Endodermal cell (in vitro differentiated cells): ENCODE measurements around the gene CHD6. TPM values are rescaled to one million over a fixed set of nuclear protein-coding genes. Genes with fewer than 3 reads are reported as not detected.

Experiments used
- DNase-seq: peaks from one replicate; pipeline ENCODE4 v3.0.0-alpha.2; 2017
- H3K27ac ChIP-seq: 2 replicates; pipeline ENCODE4 v1.5.1; 2013; ENCODE audit warnings: mild to moderate bottlenecking, low read depth, low read length, moderate library complexity
- H3K27me3 ChIP-seq: 2 replicates; pipeline ENCODE4 v1.6.1; 2013; ENCODE audit warnings: mild to moderate bottlenecking, low read length, moderate library complexity; ENCODE audit not compliant: insufficient read depth, control insufficient read depth, poor library complexity, severe bottlenecking
- H3K36me3 ChIP-seq: 2 replicates; pipeline ENCODE4 v1.7.0; 2013; ENCODE audit warnings: mild to moderate bottlenecking, low read length, moderate library complexity; ENCODE audit not compliant: control insufficient read depth, insufficient read depth
- H3K4me1 ChIP-seq: one replicate; pipeline ENCODE4 v1.7.0; 2013; ENCODE audit warnings: low read length; ENCODE audit not compliant: control insufficient read depth, insufficient read depth
- H3K4me3 ChIP-seq: 2 replicates; pipeline ENCODE4 v1.5.1; 2013; ENCODE audit warnings: mild to moderate bottlenecking, low read length, moderate library complexity
- H3K9ac ChIP-seq: 2 replicates; pipeline ENCODE4 v1.6.1; 2013; ENCODE audit warnings: mild to moderate bottlenecking, low read length, moderate library complexity; ENCODE audit not compliant: poor library complexity, severe bottlenecking; ENCODE audit errors: extremely low read depth
- H3K9me3 ChIP-seq: 2 replicates; pipeline ENCODE4 v1.6.1; 2013; ENCODE audit warnings: mild to moderate bottlenecking, low read length, moderate library complexity; ENCODE audit not compliant: control insufficient read depth
- H3K27ac Mint-ChIP-seq: 2 replicates; pipeline ENCODE4 v1.8.0; 2020; ENCODE audit warnings: mixed read lengths
- H3K27me3 Mint-ChIP-seq: 2 replicates; pipeline ENCODE4 v1.8.0; 2021; ENCODE audit warnings: mild to moderate bottlenecking, mixed read lengths; ENCODE audit not compliant: insufficient read depth
- H3K36me3 Mint-ChIP-seq: 2 replicates; pipeline ENCODE4 v1.8.0; 2020; ENCODE audit warnings: low read depth, mixed read lengths
- H3K4me1 Mint-ChIP-seq: 2 replicates; pipeline ENCODE4 v1.8.0; 2020; ENCODE audit warnings: mixed read lengths
- H3K4me3 Mint-ChIP-seq: 2 replicates; pipeline ENCODE4 v1.8.0; 2020; ENCODE audit warnings: mild to moderate bottlenecking, moderate library complexity, mixed read lengths
- H3K9me3 Mint-ChIP-seq: 2 replicates; pipeline ENCODE4 v1.8.0; 2020; ENCODE audit warnings: mild to moderate bottlenecking, mixed read lengths
- WGBS, 2 experiments: methylation state at CpG; one replicate each; pipeline versions ENCODE4 v1.1.5 to v1.1.7; 2013; ENCODE audit warnings: missing lambda C conversion rate in 2 of 2, mixed read lengths in 1 of 2; ENCODE audit not compliant: insufficient coverage in 1 of 2, insufficient read length in 1 of 2; 5-methylcytosine and 5-hydroxymethylcytosine counted together
- total RNA-seq, 2 donors: library from RNA; stranded (reverse); fragmentation: NEBNext Ultra II Directional in 1 of 2; extraction: Animal tissue kit (Norgen Biotek cat#: 25700) in 1 of 2; gene quantifications; 2 replicates in 1 of 2; 3 replicates in 1 of 2; pipeline ENCODE4 v1.2.1, GENCODE V29; 2021
- TF ChIP-seq, protein P1 (sequence below): fragments of 200-600 bp; sonication (generic); conservative IDR thresholded peaks from 2 replicates; pipeline ENCODE4 v1.5.0; 2021; ENCODE audit warnings: antibody characterized with exemption, mild to moderate bottlenecking

CHD6 gene
- total RNA-seq, 2 donors from 2014 or later = 82.5 to 107 TPM

DNA sequence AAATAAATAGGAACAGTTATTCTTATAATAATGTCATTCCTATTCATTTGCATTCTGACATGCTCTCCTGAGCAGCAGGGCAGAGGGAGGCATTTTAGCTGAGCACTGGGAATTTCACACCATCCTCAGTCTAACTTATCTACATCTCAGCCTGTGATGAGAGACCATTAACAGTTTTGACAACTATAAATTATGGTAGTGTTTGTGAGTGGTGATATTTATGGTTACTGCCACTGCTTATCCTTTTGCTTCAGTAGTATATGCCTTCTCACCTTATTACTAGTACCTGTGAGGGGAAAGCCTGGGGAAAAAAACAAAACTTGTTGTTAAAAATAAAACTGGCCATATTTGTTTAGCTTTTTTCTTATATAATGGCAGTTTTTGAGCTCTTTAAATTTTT is 17.0 kb upstream of the CHD6 start:
- H3K27me3 Mint-ChIP-seq = peaks cover 2% of the 10 kb centered on the region
- TF ChIP-seq, protein P1, sequence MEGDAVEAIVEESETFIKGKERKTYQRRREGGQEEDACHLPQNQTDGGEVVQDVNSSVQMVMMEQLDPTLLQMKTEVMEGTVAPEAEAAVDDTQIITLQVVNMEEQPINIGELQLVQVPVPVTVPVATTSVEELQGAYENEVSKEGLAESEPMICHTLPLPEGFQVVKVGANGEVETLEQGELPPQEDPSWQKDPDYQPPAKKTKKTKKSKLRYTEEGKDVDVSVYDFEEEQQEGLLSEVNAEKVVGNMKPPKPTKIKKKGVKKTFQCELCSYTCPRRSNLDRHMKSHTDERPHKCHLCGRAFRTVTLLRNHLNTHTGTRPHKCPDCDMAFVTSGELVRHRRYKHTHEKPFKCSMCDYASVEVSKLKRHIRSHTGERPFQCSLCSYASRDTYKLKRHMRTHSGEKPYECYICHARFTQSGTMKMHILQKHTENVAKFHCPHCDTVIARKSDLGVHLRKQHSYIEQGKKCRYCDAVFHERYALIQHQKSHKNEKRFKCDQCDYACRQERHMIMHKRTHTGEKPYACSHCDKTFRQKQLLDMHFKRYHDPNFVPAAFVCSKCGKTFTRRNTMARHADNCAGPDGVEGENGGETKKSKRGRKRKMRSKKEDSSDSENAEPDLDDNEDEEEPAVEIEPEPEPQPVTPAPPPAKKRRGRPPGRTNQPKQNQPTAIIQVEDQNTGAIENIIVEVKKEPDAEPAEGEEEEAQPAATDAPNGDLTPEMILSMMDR = no peak

DNA sequence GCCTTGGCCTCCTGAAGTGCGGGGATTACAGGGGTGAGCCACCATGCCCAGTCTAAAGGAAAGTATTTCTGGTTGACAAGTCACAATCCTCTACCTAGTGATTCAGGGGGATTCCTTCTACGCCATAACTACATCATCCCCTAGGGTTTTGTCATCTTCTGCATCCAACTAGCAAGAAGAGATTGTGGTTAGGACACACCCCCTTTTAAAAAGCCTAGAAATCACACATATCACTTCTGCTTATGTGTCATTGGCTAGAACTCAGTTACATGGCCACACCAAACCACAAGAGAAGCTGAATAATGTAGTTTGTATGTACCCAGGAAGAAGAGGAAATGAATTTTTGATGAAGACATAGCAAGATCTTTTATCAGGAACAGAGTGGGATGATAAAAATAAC is 14.7 kb upstream of the CHD6 start:
- H3K27me3 ChIP-seq = no peaks in the 10 kb centered on the region
- WGBS, 2 experiments = 95 to 100% methylated on average over 1 to 2 of the region's 2 CpGs
- no peak overlapping the region for H3K27ac ChIP-seq
- no peak for DNase-seq
- Mint-ChIP-seq H3K27ac (no peak overlapping the region), H3K4me3 (no peak overlapping the region), H3K36me3 (no peaks in the 10 kb centered on the region), H3K9me3 (no peaks in the 10 kb centered on the region), H3K27me3 (no peaks in the 10 kb centered on the region), H3K4me1 (no peaks in the 10 kb centered on the region)
- H3K4me1 ChIP-seq = no peaks in the 10 kb centered on the region
- no peak overlapping the region for H3K4me3 ChIP-seq
- no peak overlapping the region for H3K9ac ChIP-seq
- H3K9me3 ChIP-seq = no peaks in the 10 kb centered on the region
- H3K36me3 ChIP-seq = no peaks in the 10 kb centered on the region
- TF ChIP-seq, protein P1 = no peak

More for the DNA sequence above, 17.0 kb upstream of the CHD6 start:
- Histone ChIP-seq H3K36me3 (no peaks in the 10 kb centered on the region), H3K4me3 (no peak overlapping the region), H3K9ac (no peak overlapping the region), H3K4me1 (no peaks in the 10 kb centered on the region), H3K27ac (no peak overlapping the region), H3K9me3 (no peaks in the 10 kb centered on the region), H3K27me3 (no peaks in the 10 kb centered on the region)
- Mint-ChIP-seq H3K36me3 (no peaks in the 10 kb centered on the region), H3K9me3 (no peaks in the 10 kb centered on the region), H3K4me3 (no peak overlapping the region), H3K4me1 (peaks cover 3% of the 10 kb centered on the region), H3K27ac (no peak overlapping the region)
- no peak for DNase-seq

DNA sequence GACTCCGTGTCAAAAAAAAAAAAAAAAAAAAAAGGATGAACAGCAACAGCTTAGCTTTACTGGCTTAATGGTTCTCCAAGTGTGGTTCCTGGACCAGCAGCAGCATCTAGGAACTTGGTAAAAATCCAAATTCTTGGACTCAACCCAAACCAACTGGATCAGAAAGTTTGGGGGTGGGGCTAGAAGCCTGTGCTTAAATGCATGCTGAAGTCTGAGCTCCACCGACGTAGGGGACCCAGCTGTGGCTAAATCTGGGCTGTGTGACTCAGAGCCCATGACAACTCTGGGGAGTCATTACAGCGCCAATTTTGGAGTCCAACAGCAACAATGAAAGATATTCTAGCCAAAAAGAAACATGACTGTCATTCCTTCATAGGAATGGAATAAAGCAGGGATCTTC is 13.6 kb upstream of the CHD6 start:
- no peak overlapping the region for H3K4me3 ChIP-seq
- DNase-seq = no peak
- Mint-ChIP-seq H3K4me3 (no peak overlapping the region), H3K27ac (no peak overlapping the region), H3K9me3 (no peaks in the 10 kb centered on the region), H3K27me3 (no peaks in the 10 kb centered on the region), H3K4me1 (no peaks in the 10 kb centered on the region), H3K36me3 (no peaks in the 10 kb centered on the region)
- H3K4me1 ChIP-seq = no peaks in the 10 kb centered on the region
- WGBS, 2 experiments = 86 to 93% methylated on average over 4 of the region's 4 CpGs
- no peak overlapping the region for H3K27ac ChIP-seq
- TF ChIP-seq, protein P1 = no peak
- no peaks in the 10 kb centered on the region for H3K9me3 ChIP-seq
- H3K9ac ChIP-seq = no peak overlapping the region
- no peaks in the 10 kb centered on the region for H3K36me3 ChIP-seq
- H3K27me3 ChIP-seq = no peaks in the 10 kb centered on the region
